Keratinocyte (primary cell): ENCODE measurements around the gene FNBP1.

Experiments used
- CTCF ChIP-seq, 3 experiments: IDR thresholded peaks in 1 of 3; conservative IDR thresholded peaks in 1 of 3; optimal IDR thresholded peaks in 1 of 3; 2 replicates in 2 of 3; 3 replicates in 1 of 3; pipeline versions ENCODE3 to v1.5.1; 2011; ENCODE audit warnings: low read length in 3 of 3, mild to moderate bottlenecking in 3 of 3, moderate library complexity in 2 of 3, control low read depth in 1 of 3, inconsistent platforms in 1 of 3; ENCODE audit not compliant: insufficient read depth in 2 of 3; ENCODE audit errors: extremely low read depth in 1 of 3
- EZH2 ChIP-seq: IDR thresholded peaks from one replicate; pipeline ENCODE4 v1.6.1; 2012; ENCODE audit warnings: inconsistent platforms, mild to moderate bottlenecking, low read length, moderate library complexity

DNA sequence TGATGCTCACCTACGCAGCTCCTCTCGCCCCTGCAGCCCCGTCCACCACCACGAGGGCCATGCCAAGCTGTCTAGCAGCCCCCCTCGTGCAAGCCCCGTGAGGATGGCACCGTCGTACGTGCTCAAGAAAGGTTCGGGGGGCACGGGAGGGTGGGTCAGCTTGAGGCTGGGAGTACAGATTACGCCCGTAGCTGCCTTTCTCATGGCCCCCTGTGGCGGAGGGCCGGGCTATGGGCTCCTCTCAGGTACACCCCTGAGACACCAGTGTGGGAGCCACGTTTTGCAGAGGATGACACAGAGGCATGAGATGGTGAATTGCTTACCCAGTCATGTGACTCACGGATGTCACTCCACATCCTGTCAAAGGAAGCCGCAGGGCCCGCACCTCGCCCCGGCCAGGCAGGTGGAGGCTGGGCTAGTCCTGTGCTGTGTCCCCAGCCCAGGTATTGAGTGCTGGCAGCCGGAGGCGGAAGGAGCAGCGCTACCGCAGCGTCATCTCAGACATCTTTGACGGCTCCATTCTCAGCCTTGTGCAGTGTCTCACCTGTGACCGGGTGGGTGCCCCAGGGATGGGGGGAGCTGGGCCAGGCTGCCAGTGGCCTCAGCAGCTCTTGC, 174.0 kb downstream of the FNBP1 start:
- TF ChIP-seq CTCF (optimal IDR thresholded peaks at IDR 0.05 in 1 of 3, IDR thresholded peaks at IDR 0.05 in 1 of 3, conservative IDR thresholded peaks at IDR 0.05 in 1 of 3; ENCODE audit: extremely low read depth in 1 of 3, insufficient read depth in 2 of 3, low read length in 3 of 3), result no peak
- no peak for TF ChIP-seq EZH2
